AG10803 (cell line): ENCODE results near the gene SPRR2G.
A peak's percentile ranks its signal among the peaks of the same experiment; 100 is the strongest.
"Not testable (repeated sequence)": the region's sequence is repeated elsewhere in the genome, so short reads cannot be mapped to it uniquely, and the experiment has no call there.

Experiments used
- DNase-seq: peaks from one replicate; pipeline ENCODE4 v3.0.0; 2010; ENCODE audit warnings: low read depth
- H3K4me3 ChIP-seq: 2 replicates; pipeline ENCODE4 v1.5.1; 2011; ENCODE audit warnings: mild to moderate bottlenecking, low read length, control low read depth
- TF ChIP-seq, protein P1 (sequence below): conservative IDR thresholded peaks from 2 replicates; pipeline ENCODE4 v1.5.1; 2011; ENCODE audit warnings: mild to moderate bottlenecking, low read length, control low read depth, inconsistent platforms

SPRR2G gene

DNA sequence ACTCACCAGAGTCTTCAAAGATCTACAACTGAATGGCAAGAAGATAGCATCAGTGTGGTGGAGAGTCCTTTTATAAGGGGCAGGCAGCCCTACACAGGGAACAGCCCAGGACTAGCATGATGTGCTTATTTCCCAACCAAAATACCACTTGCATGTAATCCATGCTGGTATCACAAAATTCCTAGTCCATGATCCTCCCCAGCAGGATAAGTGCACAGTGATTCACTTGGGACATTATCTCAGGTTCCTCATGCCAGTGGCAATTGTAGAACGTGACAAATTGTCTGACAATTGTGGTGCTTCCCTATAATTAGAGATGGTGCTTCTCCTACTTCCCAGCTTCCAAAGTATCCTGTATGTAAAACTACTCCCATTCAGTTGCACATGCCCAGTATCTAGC lies at the start of gene SPRR2G:
Gene SPRR2G (minus strand): TSS at position 45 of the 400 bp plus-strand sequence. CDS start 780 bp downstream, outside the sequence.
- TF ChIP-seq, protein P1, sequence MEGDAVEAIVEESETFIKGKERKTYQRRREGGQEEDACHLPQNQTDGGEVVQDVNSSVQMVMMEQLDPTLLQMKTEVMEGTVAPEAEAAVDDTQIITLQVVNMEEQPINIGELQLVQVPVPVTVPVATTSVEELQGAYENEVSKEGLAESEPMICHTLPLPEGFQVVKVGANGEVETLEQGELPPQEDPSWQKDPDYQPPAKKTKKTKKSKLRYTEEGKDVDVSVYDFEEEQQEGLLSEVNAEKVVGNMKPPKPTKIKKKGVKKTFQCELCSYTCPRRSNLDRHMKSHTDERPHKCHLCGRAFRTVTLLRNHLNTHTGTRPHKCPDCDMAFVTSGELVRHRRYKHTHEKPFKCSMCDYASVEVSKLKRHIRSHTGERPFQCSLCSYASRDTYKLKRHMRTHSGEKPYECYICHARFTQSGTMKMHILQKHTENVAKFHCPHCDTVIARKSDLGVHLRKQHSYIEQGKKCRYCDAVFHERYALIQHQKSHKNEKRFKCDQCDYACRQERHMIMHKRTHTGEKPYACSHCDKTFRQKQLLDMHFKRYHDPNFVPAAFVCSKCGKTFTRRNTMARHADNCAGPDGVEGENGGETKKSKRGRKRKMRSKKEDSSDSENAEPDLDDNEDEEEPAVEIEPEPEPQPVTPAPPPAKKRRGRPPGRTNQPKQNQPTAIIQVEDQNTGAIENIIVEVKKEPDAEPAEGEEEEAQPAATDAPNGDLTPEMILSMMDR, result no peak
- no peak within 1 kb of the TSS for H3K4me3 ChIP-seq
- DNase-seq, result no peak

DNA sequence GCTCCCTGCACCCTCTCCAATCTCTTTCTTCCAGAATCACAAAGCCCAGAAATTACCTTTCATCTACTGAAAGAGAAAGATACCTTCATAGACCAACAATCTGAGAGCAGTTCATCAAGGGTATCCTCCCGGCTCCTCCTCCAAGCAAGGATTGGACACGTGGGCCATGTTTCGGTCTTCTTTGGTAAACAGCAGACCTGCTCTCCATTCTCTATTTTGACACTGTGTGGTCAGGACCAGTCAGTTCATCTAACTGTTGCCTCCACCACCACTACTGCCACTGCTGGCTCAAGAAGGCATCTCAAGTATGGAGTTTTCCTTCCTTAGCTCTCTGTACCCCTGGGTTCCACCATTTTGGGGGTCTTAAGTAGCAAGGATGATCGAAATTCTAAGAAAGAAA lies 44.5 kb upstream of the SPRR2G start:
- TF ChIP-seq, protein P1, result no peak
- H3K4me3 ChIP-seq, result no peak overlapping the region
- DNase-seq, result no peak

DNA sequence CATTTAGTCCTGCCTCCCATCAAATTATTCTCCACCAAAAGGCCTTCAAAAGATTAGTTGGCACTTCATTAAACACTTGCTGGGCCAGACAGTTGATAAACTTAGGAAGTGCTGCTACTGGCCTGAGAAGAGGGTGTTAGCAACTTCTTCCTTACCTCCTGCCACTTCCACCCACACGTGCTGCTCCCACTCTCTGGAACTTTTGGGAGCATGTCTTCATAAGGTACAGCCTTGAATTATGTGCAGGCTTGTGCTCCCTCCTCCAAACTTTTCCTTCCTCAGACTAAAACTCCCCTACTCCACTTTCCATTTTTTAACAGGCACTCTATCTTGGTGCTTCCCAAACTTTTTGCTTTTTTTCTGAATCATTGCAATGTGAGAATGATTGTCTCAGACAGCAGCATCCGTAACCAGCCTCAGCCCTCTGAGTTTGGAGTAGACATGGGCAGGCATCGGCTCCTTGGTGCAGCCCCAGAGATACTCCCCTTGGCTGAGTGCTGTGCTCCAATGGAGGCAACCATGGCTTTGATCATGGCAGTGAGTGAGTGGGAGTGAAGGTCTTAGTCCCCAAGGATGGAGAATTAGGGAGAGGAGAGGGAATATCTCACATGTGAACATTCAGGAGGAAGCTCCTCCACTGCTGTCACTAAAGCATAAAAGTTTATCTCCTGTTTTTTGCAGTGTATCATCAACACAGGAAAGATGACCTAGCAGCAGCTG lies 43.8 kb upstream of the SPRR2G start:
- no peak for DNase-seq
- TF ChIP-seq, protein P1, result no peak
- no peak overlapping the region for H3K4me3 ChIP-seq

DNA sequence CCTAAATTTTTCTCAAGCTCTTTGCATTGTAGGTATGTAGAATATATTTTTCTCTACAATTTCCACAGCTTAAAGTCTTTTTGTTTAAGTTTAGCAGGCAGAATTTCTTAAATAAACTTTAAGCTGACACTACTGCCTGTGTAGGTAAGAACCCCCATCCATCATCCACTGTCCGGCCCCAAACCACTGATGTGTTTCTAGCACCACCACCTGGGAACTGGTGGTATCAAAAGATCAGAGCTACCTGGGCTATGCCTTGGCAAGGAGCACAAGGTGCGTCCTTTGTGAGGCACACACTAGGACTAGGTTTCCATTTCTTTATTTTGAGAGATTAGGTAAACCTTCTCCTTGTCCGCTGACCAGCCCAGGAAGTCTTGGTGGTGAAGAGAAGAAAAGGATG lies 42.0 kb upstream of the SPRR2G start:
- H3K4me3 ChIP-seq, result no peak overlapping the region
- no peak for DNase-seq
- TF ChIP-seq, protein P1, result no peak

DNA sequence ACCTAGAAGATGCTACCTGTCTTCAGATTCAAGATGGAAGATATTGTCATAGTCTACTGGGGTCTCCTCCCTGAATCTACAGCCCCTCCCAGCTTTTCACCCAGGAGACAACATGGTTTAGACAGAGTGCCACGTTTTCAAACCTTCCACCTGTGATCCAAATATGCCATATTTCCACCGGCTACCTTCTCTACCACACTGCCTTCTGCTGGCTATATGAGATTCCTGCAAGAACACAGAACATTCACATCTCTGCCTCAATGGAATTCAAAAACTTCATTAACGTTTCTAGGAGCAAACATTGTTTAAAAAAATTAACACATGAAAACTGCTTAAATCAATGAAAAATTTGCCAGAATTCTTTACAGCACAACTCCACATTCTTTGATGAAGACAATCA lies 39.7 kb upstream of the SPRR2G start:
- H3K4me3 ChIP-seq, result no peak overlapping the region
- no peak for DNase-seq
- TF ChIP-seq, protein P1, result no peak

DNA sequence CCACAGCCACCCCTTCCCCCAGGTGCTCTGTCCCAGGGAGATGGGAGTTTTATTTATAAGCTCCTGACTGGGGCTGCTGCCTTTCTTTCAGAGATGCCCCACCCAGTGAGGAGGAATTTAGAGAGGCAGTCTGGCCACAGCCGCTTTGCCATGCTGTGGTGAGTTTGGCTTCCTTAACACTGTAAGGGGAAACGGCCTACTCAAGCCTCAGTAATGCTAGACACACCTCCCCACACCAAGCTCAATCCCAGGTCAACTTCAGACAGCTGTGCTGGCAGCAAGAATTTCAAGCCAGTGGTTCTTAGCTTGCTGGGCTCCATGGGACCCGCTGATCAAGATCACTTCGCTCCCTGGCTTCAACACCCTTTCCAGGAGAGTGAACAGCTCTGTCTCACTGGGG lies 37.6 kb upstream of the SPRR2G start:
- not testable (repeated sequence) for H3K4me3 ChIP-seq
- DNase-seq, result peak; percentile 1

DNA sequence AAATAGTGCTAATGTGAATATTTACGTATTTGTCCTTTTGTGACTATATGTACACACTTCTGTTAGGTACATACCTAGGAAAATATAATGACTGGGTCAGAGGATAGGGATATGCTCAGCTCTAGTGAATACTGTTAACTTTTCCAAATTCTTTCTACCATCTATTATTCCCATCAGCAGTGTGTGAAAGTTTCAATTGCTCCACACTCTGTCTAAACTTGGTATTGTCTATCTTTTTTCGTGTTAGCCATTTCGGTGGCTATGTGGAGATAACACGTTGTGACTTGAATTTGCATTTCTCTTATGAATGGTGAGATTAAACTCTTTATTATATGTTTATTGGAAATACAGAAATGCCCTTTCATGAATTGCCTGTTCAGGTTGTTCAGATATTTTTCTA lies 29.9 kb upstream of the SPRR2G start:
- DNase-seq, result no peak
- H3K4me3 ChIP-seq, result no peak overlapping the region
- TF ChIP-seq, protein P1, result no peak
